K562 (cell line): ENCODE results near the gene ST7. TPM values are rescaled to one million over a fixed set of nuclear protein-coding genes. Genes with fewer than 3 reads are reported as not detected.

ENCODE experiments used
- CHD7 ChIP-seq: fragments of 200-600 bp; sonication (generic); IDR thresholded peaks from one replicate; pipeline ENCODE4 v1.6.1; 2012; ENCODE audit warnings: mild to moderate bottlenecking, low read depth, low read length, inconsistent platforms
- CTCF ChIP-seq, 3 experiments: IDR thresholded peaks in 2 of 3; conservative IDR thresholded peaks in 1 of 3; 2 replicates each; pipeline ENCODE4 v1.5.1; 2011 to 2012; ENCODE audit warnings: low read length in 3 of 3, mild to moderate bottlenecking in 3 of 3, control low read depth in 2 of 3, improper control_type of control experiment in 1 of 3, inconsistent platforms in 1 of 3, low read depth in 1 of 3, mixed read lengths in 1 of 3, moderate library complexity in 1 of 3; ENCODE audit not compliant: insufficient read depth in 2 of 3
- GABPA ChIP-seq: fragments of 200-800 bp; sonication (Bioruptor generic); conservative IDR thresholded peaks from 2 replicates; pipeline ENCODE4 v1.6.1; 2016; ENCODE audit warnings: low read depth, missing genetic modification characterization, missing compliant biosample characterization
- POLR2H ChIP-seq: IDR thresholded peaks from 2 replicates; pipeline ENCODE4 v1.6.1; 2016; ENCODE audit warnings: missing genetic modification characterization, low read depth, mild to moderate bottlenecking, control low read depth, missing compliant biosample characterization, moderate library complexity
- RFX7 ChIP-seq: fragments of 250-450 bp; sonication (Bioruptor Pico); IDR thresholded peaks from 2 replicates; pipeline ENCODE4 v1.5.1; 2021; ENCODE audit warnings: mild to moderate bottlenecking
- SMARCC2 ChIP-seq: fragments of 450-650 bp; IDR thresholded peaks from 2 replicates; pipeline ENCODE4 v1.6.1; 2017; ENCODE audit warnings: antibody characterized with exemption, moderate library complexity, mild to moderate bottlenecking, low read depth
- ZBTB49 ChIP-seq: sonication (generic); formaldehyde crosslinking; IDR thresholded peaks from 2 replicates; pipeline ENCODE4 v1.8.0; 2022; ENCODE audit warnings: missing genetic modification reagents, mild to moderate bottlenecking, borderline replicate concordance
- polyA plus RNA-seq, 8 experiments: library from polyadenylated mRNA; depleted of rRNA in 4 of 8; stranded (reverse) in 5 of 8; unstranded in 3 of 8; fragments of >200 nt; fragmentation: Nextera tagmentation in 2 of 8; fragmentation: Illumina TruSeq in 1 of 8; extraction: Ambion mirVana in 2 of 8; extraction: Trizol in 1 of 8; gene quantifications; 2 replicates each; pipeline versions ENCODE4 v1.2.1 to v1.2.3, GENCODE V29; 2011 to 2014; ENCODE audit warnings: inconsistent platforms in 1 of 8, missing spikeins in 1 of 8
- total RNA-seq, 7 experiments: library from RNA; depleted of rRNA in 6 of 7; stranded (reverse); fragments of >200 nt in 6 of 7; fragmentation: Illumina TruSeq in 2 of 7; extraction: Trizol in 2 of 7; gene quantifications; 2 replicates each; pipeline versions ENCODE4 v1.2.1 to v1.2.3, GENCODE V29; 2011 to 2021; ENCODE audit warnings: low replicate concordance in 1 of 7

Gene ST7
- total and polyA plus RNA-seq, 9 of the 15 experiments (the other 6 are each of a cell fraction or from before 2014, with no cell fraction given) = 23.9 to 56.3 (median 36.9) TPM

GRCh38 chr7:116988363-116988989 lies 35.2 kb downstream of the ST7 start (continued):
- TF ChIP-seq CHD7 = no peak
- no peak for TF ChIP-seq GABPA
- TF ChIP-seq SMARCC2 = no peak
- no peak for TF ChIP-seq ZBTB49
- no peak for TF ChIP-seq RFX7 (CRISPR knock-in tag)
- 0 out of 2 replicates have a peak, but pooled peaks have one; percentile 40 for TF ChIP-seq POLR2H
- peak in 2 of 3 experiments; percentile 14 to 73; a peak in 3 of 6 replicates for TF ChIP-seq CTCF (IDR thresholded peaks at IDR 0.05 in 2 of 3, conservative IDR thresholded peaks at IDR 0.05 in 1 of 3; ENCODE audit: insufficient read depth in 2 of 3, low read depth in 1 of 3, low read length in 3 of 3)
